ENCODE results near the gene TSPAN32.

- no peak for TF ChIP-seq CTCF (IDR thresholded peaks at IDR 0.05)
- no peak for TF ChIP-seq HOXB13 (CRISPR knock-in tag; IDR thresholded peaks at IDR 0.05; ENCODE audit: low read depth)
- no peak for TF ChIP-seq POLR2AphosphoS2 (conservative IDR thresholded peaks at IDR 0.05; ENCODE audit: low read length)
Observed at GRCh38 chr11:2348986-2349385, 47.2 kb downstream of the TSPAN32 start.

Data from A549 (cell line).